DMS114 treated with DMSO at 0.1 percent for 48 hours (cell line): ENCODE results near the gene FAM222B.
"Not testable (repeated sequence)": the region's sequence is repeated elsewhere in the genome, so short reads cannot be mapped to it uniquely, and the experiment has no call there.

Experiments
- DNase-seq: peaks from one replicate; lab custom pipeline; 2025; ENCODE audit not compliant: unreplicated experiment; lab: John Stamatoyannopoulos, UW

The FAM222B gene

GRCh38 chr17:28747051-28747691, 95.4 kb downstream of the FAM222B start:
- no peak for DNase-seq

GRCh38 chr17:28746611-28747050, 96.0 kb downstream of the FAM222B start:
- DNase-seq = no peak

- DNase-seq = no peak
Observed at GRCh38 chr17:28745786-28746411, 96.7 kb downstream of the FAM222B start.

DNA sequence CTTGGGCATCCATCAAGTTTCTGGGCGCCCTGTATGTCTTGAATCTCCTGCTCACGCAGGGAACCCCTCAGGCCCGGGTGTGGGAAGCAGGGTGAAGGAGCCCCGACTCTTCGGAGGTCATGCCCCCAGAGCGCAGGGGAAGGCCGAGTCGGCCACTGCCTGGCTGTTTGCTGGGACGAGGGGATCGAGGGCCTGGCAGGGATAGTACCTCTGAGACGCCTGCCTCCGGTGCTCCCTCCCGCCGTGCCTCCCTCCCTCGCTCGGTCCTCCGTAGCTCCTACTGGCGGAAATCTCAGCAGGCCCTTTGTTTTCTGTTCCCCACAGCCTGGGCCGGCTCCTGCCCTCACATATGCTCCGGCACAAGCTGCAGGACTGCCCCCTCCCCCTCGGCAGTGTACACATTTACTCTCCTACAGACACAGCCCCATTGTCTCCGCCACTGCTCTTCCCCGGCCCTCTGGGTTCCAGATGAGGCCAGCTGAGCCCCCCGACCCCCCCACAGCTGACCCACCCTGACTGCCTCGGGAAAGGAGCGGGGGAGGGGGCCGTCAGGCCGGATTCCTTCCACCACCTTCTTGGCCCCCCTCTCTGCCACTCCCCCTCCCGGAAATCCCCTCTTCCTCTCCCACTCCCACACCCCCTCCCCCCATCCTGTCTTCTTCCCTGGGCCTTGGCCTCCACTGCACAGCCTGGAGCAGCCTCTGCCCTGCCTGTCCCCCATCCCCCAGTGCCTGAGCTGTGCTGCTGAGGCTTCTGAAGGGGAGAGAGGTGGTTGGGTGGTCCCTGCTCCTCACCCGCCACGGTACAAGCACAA, 97.4 kb downstream of the FAM222B start:
- DNase-seq = no peak

- DNase-seq = no peak
Observed at GRCh38 chr17:28744104-28744971, 98.3 kb downstream of the FAM222B start.

GRCh38 chr17:28743243-28744103, 99.1 kb downstream of the FAM222B start, which contains the start of gene TRAF4:
TSS of gene TRAF4 (plus strand) at chr17:28744011. CDS start at chr17:28744113, 102 bp downstream.
- DNase-seq = peak; percentile 57

GRCh38 chr17:28741358-28742349, 100.9 kb downstream of the FAM222B start:
- DNase-seq = no peak

DNA sequence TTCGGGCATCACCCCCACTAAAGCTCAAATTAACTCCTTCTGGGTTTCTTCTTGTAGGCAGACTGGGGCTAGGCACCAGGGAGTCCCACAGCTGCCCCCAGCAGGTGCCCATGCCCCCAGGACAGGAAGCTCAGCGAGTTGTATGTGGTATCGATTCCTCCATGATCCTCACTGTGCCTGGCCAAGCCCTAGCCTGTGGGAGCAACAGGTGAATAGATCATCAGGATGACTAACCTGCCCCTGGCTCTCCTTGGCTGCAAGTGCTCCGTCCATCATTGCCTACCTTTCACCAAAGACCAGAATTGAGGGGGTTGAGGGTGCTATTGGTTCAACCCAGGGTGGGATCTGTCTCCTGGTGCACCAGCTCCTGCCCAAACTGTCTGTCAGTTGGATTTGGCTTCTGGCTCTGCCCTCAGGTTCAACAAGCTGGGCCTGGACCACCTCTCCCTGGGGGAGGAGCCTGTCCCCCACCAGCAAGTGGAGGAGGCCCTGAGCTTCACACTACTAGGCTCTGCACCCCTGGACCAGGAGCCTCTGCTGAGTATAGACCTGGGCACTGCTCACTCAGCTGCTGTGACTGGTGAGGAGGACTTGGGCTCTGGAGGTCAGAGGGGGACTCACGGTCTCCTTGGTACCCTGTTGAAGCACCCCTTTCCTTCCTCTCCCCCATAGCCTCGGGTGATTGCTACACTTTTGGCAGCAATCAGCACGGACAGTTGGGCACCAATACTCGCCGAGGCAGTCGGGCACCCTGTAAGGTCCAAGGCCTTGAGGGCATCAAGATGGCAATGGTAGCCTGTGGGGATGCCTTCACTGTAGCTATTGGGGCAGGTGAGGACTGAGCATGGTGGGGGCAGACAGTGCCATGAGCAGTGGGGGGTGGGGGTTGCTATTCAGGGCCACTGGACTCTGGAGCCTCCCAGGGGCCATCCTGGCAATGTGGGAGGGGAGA, 101.9 kb downstream of the FAM222B start:
- no peak for DNase-seq

- DNase-seq = no peak
Observed at GRCh38 chr17:28738680-28739384, 103.8 kb downstream of the FAM222B start.

- DNase-seq = no peak
Observed at GRCh38 chr17:28737770-28738679, 104.6 kb downstream of the FAM222B start.

DNA sequence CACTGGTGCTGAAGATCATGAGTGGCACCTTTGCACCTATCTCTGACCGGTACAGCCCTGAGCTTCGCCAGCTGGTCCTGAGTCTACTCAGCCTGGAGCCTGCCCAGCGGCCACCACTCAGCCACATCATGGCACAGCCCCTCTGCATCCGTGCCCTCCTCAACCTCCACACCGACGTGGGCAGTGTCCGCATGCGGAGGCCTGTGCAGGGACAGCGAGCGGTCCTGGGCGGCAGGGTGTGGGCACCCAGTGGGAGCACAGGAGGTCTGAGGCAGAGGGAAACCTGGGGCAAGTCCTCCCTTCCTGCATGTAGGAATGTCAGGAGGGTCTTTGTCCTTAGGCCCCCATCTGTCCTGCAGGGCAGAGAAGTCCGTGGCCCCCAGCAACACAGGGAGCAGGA, 105.3 kb downstream of the FAM222B start:
- no peak for DNase-seq

GRCh38 chr17:28735913-28736769, 106.4 kb downstream of the FAM222B start:
- not testable (repeated sequence) for DNase-seq

GRCh38 chr17:28735242-28735722, 107.3 kb downstream of the FAM222B start:
- DNase-seq = no peak

GRCh38 chr17:28734712-28735241, 107.8 kb downstream of the FAM222B start:
- no peak for DNase-seq

DNA sequence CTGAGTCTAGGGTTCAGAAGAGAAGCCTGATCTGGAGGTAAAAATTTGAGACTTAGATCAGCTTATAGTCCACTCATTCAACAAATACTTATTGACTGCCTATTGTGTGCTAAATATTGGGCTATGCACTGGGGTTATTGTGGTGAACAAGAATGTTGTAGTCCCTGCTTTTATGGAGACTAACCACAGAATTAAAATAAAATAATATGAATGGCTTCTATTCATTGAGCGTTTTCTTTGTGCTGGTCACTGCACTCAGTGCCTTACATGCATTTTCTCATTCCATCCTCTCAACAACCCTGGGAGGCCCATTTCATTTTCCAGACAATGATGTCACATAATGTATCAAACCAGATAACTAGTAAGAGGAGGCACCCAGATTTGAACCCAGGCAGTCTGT, 109.2 kb downstream of the FAM222B start:
- DNase-seq = no peak
